ENCODE data around the gene PIP4K2A.

The PIP4K2A gene

DNA sequence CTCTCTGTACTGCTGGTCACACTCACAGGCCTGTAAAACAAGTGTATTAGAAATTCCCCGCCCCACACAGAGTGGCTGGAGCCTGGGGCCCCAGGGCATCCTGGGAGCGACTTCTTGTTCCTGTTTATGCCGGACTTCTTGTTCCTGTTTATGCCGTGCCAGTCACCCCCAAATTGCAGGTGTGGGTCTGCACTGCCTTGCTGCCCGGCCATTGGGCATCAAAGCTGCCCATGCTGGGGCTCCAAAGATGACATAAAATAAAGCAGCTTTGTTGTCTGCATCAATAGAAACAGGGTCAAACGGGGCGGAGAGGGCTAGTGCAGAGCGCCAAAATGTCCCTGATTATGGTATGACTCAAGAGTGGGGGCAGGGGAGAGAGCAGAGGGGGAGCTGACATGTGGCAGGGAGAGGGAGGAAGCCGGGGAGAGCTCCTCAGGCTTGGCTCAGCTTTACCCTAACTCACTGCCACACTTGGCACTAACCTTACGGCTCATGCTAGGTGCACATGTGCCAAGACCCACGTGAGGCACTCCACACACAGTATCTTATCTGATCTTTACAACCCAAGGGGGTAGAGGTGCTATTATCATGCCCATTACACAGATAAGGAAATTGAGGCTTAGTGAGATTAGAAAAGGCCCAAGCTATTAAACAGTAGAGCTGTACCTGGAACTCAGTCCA is 98.4 kb downstream of the PIP4K2A start:
- no peak for DNase-seq

DNA sequence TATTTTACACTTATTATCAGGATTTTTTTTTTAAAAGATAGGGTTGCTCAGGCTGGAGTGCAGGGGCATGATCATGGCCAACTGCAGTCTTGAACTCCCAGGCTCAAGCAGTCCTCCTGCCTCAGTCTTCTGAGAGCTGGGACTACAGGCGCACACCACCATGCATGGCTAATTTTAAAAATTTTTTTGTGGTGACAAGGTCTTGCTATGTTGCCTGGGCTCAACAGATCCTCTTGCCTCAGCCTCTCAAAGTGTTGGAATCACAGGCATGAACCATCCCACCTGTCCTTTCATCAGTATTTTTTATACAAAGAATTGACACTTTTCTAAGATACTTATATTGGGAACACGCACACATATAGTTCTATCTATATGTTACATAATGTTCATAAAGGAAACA is 99.3 kb downstream of the PIP4K2A start:
- no peak for DNase-seq

GRCh38 chr10:22613011-22613410 is 101.4 kb downstream of the PIP4K2A start:
- no peak for DNase-seq

DNA sequence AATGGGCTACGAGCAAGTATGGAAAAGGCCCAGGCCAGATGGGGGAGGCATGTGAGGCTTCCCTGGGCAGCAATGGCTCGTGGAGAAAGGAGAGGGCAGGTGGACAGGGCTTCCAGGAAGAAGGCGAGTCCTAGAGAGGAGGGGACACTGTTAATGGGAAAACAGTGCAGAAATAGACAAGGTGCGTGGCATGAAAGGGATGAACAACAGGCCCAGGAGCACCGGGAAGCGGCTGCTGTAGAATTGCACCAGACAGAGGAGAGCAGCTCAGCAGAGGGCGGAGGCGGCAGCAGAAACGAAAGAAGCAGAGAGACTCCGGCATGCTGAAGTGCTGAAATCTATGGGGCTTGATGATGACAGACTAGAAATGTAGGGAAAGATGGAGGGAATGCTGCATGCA is 102.1 kb downstream of the PIP4K2A start:
- no peak for DNase-seq

DNA sequence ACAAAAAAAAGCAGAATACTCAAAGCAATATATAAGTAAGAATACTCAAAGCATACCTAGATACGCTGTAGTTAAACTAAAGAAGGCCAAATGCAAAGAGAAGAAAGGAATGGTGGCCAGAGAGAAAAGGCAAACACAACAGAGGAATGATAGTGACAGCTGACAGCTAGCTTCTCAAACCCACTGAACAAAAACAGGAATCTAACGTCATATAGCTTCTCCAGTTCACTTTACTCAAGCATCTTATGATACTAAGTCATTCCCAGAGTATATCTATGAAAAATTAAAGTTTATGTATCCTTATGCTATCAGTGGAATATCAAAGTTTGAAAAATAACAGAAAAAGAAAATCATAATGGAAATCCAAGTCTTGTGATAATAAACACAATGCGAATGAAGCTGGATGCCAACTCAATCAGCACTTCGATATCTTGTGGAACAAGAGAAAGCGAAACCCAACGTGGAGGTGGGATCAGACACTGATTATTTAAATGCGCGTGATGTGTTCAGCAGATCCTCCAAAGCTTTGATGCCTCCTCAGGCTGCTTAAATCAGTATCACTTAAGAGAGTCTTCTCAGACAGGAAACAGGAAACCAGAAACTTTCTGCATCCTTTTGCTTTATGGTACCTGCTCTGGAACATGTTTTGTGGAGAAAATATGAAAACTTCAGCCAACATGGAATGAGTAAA is 102.8 kb downstream of the PIP4K2A start:
- no peak for DNase-seq

- DNase-seq: no peak
These were observed 103.8 kb downstream of the PIP4K2A start for GRCh38 chr10:22610610-22611009.

DNA sequence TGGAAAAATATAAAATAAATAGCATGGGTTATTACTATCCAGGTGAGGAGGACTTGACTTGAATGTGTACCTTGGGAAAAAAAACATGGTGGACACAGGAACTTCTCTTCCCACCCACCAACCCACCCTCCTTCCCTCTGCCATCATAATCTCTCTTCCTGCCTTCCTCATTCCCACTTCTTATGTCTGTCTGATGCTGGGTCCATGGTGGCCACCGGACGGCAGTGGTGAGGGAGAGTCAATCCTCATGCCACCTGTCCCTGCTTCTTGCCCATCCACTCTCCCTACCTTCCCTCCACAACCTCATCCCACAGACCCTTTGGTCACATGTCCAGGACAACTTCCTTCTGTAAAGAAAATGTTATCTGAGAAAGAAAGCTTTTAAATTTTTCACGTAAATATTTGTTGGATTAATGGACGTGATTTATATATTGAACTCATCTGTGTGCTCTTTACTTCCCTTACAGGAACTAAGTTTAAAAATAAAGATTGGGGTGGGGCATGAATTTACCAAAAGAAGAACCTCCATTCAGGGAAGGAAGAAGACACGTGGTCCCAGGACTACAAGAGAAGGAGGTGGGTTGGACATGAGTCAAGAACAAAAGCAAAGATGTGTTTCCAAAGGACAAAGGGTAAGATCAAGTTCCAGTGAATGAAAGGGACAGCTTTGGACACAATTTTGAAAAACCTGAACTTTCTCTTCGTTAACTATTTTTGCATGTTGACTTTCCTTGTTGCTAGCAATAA is 104.5 kb downstream of the PIP4K2A start:
- DNase-seq: no peak

DNA sequence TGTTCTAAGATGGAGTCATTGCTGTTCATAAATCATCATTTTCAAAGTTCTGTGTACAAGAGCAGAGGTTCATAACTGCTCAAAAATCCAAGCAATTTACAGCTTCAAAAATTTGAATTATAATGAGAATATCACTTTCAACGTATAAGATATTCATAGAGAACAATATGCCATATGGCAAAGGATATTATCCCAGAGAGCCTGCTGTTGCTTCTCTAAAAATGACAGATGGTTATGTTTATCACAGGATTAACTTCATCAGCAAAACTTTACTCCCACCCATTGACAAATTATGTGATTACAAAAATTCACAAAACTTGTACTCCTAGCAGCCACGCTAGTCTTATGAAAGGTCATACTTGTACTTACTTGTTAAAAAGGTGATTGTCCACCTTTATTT is 105.1 kb downstream of the PIP4K2A start:
- no peak for DNase-seq

DNA sequence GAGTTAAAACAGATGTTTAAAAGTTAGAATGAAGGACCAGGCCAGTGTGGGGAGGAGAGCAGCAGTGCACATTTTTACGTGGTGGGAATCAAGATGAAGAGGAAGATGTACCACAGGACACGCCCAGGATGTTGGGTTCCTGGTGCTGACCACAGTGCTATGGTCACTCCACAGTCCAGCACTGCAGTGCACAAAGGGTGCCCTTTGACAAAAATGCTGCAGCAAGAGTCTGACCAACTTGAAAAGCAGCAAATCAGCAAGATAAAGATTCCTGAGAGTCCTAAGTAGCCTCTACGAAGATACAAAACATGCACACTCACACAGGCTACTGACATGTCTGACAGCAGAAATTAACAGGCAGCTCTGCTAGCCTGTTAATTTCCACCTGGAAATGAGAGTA is 107.1 kb downstream of the PIP4K2A start:
- no peak for DNase-seq

DNA sequence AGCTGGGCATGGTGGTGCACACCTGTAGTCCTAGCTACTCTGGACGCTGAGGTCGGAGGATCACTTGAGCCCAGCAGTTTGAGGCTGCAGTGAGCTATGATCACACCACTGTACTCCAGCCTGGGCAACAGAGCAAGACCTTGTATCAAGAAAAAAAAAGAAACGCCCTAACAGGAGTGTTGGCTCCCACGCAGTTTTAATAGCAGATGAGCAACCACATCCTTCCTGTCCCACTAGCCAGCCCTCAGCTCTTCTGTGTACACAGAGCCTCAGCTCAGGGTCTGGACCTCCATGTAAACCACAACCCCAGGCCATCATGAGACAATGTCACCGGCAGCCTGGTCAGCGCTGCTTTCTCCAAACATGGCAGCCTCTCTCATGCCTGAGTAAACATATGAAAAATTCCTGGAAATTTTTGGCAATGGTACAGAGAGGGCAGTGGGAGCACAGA is 108.2 kb downstream of the PIP4K2A start:
- no peak for DNase-seq

- DNase-seq: no peak
These were observed 109.2 kb downstream of the PIP4K2A start for GRCh38 chr10:22605168-22605567.

DNA sequence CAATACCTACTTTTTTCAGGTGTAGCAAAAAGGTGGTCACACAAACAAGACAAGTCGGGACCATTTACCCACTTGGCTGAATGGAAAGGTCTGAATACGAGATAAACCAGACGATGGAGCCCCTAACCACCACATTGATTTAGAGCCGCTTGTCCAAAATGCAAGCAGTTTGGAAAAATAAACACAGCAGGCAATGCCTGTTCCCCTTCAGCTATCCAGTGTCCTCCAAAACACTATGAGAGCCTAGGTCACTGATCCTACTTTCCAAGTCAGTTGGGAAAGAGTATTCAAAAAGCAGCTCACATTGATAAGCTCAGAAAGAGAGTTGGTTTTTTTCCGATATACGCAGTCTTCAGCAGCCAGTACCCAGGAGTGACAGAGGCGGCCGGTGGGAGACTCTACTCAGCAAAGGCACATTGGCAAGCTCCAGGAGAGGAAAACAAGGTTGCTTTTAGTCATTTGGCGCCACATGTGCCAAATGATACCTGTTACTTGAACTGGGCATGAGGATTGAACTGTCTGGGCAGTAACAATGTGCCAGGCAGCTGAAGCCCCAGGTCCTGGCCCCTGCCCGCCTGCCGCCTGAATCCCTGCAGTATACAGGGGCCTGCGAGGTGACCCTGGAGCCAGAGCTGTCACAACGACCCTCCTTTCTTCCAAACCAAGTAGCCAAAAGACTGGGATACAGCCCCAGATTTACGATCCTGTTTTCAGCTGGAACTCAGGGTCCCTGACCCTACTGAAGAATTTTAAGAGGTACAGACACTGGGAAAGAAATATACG is 109.8 kb downstream of the PIP4K2A start:
- DNase-seq: no peak

- DNase-seq: no peak
These were observed 110.8 kb downstream of the PIP4K2A start for GRCh38 chr10:22603581-22603980.

DNA sequence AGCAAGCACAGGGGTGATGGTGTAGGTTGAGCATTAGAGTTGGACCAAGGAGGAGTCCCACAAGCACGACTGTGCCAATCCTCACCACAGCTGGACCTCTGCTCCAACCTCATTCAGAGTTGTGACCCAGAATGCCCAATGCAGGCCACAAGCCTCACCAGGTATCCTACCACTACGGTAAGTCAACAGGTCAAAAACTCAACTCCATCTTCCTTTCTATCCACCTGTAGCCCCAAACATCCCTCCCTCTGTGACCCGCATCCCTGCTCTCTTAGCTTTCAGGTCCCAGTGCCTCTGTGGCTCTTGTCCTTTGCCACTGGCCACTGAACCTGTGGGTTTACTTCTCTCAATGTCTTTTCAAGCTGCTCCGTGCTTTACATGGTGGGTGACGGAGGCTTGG is 112.8 kb downstream of the PIP4K2A start:
- DNase-seq: no peak

GRCh38 chr10:22599636-22600228 is 114.6 kb downstream of the PIP4K2A start:
- DNase-seq: no peak

- DNase-seq: no peak
These were observed 115.3 kb downstream of the PIP4K2A start for GRCh38 chr10:22599048-22599561.

DNA sequence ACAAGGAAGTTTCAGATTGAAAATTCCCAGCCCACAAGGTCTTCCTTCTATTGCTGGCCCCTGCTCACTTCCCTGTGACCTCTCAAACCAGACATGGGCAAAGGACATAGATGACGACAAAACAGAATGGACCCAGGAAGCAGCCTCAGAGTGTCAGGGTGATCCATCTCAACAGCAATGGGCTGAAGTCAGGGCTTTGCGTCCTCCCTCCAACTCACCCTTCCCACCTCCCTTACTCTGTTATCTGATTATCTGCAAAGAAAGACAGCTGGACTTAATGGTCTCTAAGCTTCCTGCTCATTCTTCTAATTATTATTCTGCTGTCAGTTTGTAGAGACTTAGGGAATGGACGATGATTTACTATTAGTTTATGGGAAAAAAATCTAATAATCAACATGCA is 115.9 kb downstream of the PIP4K2A start:
- no peak for DNase-seq

DNA sequence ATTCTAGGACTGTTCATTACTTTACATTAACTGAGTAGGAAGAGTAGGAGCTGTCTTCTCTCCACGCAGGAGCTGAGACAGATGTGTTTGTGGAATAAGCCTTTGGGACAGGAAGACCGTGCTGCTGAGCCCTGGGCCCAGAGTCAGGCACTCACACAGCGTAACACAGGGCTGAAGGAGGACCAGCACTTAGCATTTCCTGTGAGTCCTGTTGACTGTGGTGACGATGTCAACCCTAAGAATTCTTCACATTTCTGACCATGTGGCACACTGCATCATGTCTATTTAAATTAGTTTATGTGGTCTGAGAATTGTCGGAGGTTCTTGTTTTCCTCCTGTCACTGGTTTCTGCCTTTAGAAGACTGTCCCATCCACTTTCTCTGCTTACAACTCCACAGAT is 117.2 kb downstream of the PIP4K2A start:
- DNase-seq: no peak

DNA sequence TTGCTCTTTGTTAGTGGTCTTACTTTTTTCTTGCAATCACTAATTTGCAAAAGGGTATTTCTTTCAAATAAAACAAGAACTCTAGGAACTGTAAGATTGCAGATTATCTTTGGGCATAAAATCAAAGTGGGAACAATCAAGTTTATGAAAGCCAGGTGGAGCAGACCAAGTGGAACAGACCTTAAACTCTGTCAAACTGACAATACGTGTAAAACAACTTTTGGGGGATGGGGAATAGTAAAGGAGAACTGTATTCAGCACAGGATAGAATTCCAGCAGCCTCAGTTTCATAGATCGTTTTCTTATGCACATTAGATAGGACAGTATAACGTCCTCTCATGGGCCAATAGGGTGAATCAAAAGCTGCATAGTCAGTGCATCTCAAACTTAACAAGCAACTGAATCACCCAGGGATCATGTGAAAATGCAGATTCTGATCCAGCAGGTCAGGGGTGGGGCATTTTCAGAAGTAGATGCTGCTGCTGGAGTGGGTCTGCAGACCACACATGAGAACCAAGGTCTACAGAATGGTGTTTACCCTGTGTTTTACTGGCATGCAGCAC is 120.7 kb downstream of the PIP4K2A start:
- DNase-seq: no peak

GRCh38 chr10:22593026-22593425 is 121.4 kb downstream of the PIP4K2A start:
- DNase-seq: no peak

DNA sequence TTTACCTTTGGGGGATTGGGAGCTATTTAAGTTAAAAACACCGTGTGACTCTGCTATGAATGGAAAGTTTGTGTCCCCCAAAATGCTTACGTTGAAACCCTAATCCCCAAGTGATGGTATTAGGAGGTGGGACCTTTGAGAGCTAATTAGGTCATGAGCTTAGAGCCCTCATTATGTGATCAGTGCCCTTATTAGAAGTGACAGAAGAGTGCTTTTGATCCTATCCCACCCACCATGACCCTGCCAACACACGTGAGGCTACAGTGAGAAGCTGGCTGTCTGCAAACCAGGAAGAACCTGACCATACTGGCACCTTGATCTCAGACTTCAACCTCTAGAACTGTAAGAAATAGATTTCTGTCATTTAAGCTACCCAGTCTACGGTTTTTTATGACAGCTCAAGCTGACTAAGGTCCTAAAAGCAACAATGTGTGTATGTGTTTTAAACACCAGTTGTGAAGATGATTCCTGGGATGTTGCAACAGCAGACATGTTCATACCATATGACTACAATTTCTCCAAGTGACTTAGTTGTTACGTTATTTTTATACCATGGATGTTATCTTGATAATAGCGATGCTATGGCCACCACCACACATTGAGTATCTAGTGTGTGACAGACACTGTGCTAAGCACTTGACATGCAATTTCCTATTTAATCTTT is 124.4 kb downstream of the PIP4K2A start:
- DNase-seq: no peak

DNA sequence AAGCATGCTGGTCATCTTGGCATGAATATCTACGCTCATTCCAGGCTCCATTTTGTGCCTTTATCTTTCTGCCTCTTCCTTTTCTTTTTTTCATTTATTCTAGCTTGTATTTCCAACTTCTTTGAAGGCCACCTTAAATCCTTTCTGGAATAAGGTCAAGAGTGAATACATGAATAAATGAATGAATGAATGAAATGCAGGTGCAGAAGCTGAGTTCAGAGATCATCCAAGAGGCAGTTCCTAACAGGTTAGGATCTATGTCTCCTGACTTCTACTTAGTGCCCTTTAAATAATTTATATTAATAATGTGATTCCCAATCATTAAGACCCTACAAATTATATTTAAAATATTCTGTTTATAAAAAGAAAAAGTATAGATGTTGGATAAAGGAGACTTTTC is 125.9 kb downstream of the PIP4K2A start:
- DNase-seq: no peak

Measured in COR-L47 (cell line).